ENCODE data around the gene FBXO46. TPM values are rescaled to one million over a fixed set of nuclear protein-coding genes. Genes with fewer than 3 reads are reported as not detected.

FBXO46 gene
- polyA plus RNA-seq, 2 of the 4 experiments (the other 2 are of a cell fraction), result 4.9 to 12.7 TPM

DNA sequence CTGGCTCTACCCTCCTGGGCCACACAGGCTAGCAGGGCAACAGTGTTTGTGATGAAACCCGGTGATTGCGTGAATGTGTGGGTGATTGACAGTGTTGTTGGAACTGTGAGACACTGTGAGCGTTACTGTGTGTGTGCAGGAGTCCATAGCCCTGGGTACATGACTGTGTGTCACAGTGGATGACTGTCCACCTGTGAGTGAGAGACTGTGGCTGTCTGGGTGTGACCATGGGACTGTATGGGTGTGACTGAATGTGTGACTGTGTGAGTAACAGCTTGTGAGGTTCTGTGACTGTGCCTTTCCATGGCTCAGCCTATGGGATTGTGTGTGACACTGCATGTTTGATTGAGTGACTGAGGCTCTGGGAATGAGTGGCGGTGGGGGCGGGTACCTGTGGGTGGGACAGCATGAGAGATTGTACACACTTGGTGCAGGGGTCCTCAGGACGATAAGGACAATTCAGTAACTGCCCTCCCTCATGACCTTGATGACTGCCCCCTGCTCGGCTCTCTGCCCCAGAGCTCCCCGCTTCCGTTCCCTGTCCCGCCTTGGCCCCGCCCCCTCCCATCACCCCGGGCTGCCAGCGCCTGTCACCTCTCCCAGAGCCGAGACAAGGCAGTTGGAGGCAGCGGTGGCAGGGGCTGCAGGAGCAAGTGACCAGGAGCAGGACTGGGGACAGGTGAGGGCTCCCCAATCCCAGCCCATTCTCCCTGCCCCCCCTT is 62.9 kb downstream of the FBXO46 start, which contains the start of gene GIPR:
Gene GIPR (plus strand): TSS at position 602 of the 722 bp plus-strand sequence. CDS start 1,300 bp downstream, outside the sequence.
- WGBS (ENCODE audit: missing lambda C conversion rate), result 12% methylated on average over 10 of the region's 15 CpGs
- no peak for TF ChIP-seq PHF8 (IDR thresholded peaks at IDR 0.05; ENCODE audit: borderline replicate concordance, low read depth)
- TF ChIP-seq RFX5 (IDR thresholded peaks at IDR 0.05), result no peak
- TF ChIP-seq, protein P1, sequence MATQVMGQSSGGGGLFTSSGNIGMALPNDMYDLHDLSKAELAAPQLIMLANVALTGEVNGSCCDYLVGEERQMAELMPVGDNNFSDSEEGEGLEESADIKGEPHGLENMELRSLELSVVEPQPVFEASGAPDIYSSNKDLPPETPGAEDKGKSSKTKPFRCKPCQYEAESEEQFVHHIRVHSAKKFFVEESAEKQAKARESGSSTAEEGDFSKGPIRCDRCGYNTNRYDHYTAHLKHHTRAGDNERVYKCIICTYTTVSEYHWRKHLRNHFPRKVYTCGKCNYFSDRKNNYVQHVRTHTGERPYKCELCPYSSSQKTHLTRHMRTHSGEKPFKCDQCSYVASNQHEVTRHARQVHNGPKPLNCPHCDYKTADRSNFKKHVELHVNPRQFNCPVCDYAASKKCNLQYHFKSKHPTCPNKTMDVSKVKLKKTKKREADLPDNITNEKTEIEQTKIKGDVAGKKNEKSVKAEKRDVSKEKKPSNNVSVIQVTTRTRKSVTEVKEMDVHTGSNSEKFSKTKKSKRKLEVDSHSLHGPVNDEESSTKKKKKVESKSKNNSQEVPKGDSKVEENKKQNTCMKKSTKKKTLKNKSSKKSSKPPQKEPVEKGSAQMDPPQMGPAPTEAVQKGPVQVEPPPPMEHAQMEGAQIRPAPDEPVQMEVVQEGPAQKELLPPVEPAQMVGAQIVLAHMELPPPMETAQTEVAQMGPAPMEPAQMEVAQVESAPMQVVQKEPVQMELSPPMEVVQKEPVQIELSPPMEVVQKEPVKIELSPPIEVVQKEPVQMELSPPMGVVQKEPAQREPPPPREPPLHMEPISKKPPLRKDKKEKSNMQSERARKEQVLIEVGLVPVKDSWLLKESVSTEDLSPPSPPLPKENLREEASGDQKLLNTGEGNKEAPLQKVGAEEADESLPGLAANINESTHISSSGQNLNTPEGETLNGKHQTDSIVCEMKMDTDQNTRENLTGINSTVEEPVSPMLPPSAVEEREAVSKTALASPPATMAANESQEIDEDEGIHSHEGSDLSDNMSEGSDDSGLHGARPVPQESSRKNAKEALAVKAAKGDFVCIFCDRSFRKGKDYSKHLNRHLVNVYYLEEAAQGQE (IDR thresholded peaks at IDR 0.05), result no peak
- TF ChIP-seq NR3C1 (IDR thresholded peaks at IDR 0.05), result no peak
- TF ChIP-seq NFE2L2 (conservative IDR thresholded peaks at IDR 0.05; ENCODE audit: low read length), result 0 out of 2 replicates have a peak, but pooled peaks have one; percentile 29
- TF ChIP-seq POLR2AphosphoS2 (conservative IDR thresholded peaks at IDR 0.05; ENCODE audit: low read length), result no peak
- TF ChIP-seq POLR2A (IDR thresholded peaks at IDR 0.05; ENCODE audit: low read length), result no peak
- no peak for TF ChIP-seq KDM1A (IDR thresholded peaks at IDR 0.05; ENCODE audit: low read depth)
- TF ChIP-seq MAZ (IDR thresholded peaks at IDR 0.05; ENCODE audit: borderline replicate concordance, low read depth, low read length), result no peak
- TF ChIP-seq, protein P2, sequence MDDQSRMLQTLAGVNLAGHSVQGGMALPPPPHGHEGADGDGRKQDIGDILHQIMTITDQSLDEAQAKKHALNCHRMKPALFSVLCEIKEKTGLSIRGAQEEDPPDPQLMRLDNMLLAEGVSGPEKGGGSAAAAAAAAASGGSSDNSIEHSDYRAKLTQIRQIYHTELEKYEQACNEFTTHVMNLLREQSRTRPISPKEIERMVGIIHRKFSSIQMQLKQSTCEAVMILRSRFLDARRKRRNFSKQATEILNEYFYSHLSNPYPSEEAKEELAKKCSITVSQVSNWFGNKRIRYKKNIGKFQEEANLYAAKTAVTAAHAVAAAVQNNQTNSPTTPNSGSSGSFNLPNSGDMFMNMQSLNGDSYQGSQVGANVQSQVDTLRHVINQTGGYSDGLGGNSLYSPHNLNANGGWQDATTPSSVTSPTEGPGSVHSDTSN (IDR thresholded peaks at IDR 0.05), result no peak
- TF ChIP-seq FOSL2 (IDR thresholded peaks at IDR 0.05), result no peak
- TF ChIP-seq FOSL2 (CRISPR knock-in tag; IDR thresholded peaks at IDR 0.05), result peak; percentile 53; the same call in 1 of the 2 replicates
- TF ChIP-seq EHMT2 (IDR thresholded peaks at IDR 0.05; ENCODE audit: low read depth), result no peak
- no peak for TF ChIP-seq EHF (CRISPR knock-in tag; IDR thresholded peaks at IDR 0.05)
- TF ChIP-seq KDM5A (IDR thresholded peaks at IDR 0.05), result no peak
- peak within 1 kb of the TSS; percentile 65 to 81 for H3K27ac ChIP-seq
- no peaks in the 10 kb centered on the region for H3K9me3 ChIP-seq
- DNase-seq (ENCODE audit: low read depth in 1 of 2, low spot score in 1 of 2), result peak; percentile 86 to 88
- peak within 1 kb of the TSS; percentile 100 for H3K4me2 ChIP-seq
- peak; percentile 60 to 67 for ATAC-seq
- POLR2A ChIA-PET, result no interaction called here
- CTCF ChIA-PET, result interaction anchor here (1.6 to 9.3 kb wide), 8 partner anchors 10 to 61 kb away, joined by 4 to 90 read pairs (median 8); no protein-coding TSS in a partner anchor
- H3K4me1 ChIP-seq, result peaks cover 27% of the 10 kb centered on the region
- FAIRE-seq, result no peak
- H3K4me3 ChIP-seq, result peak within 1 kb of the TSS; percentile 46

DNA sequence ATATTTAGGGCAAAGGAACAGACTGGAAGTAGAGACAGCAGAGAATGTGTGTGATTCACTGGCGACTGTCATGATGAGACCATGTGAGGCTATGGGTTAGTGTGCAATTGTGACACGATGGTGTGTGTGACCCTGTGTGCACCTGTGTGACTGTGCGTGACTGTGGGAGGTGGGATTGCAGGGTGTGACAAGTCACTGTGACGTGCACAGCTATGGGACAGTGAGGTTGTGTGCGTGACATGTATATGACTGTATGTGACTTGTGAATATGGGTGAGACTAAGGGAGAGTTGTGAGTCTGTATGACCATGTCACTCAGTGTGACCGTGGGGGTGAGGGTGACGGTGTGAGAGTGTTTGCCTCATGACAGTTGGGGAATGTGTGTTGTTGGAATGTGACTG is 66.1 kb downstream of the FBXO46 start:
- 78% methylated on average over 7 of the region's 7 CpGs for WGBS (ENCODE audit: missing lambda C conversion rate)
- Histone ChIP-seq H3K4me3 (no peak overlapping the region), H3K9me3 (no peaks in the 10 kb centered on the region), H3K27ac (no peak overlapping the region), H3K4me2 (no peak overlapping the region), H3K4me1 (peaks cover 15% of the 10 kb centered on the region)
- TF ChIP-seq POLR2A (IDR thresholded peaks at IDR 0.05; ENCODE audit: low read length) (no peak), CEBPB (IDR thresholded peaks at IDR 0.05) (no peak), CHD4 (IDR thresholded peaks at IDR 0.05; ENCODE audit: borderline replicate concordance) (no peak), FOSB (CRISPR knock-in tag; IDR thresholded peaks at IDR 0.05) (no peak), NR3C1 (IDR thresholded peaks at IDR 0.05) (no peak), HDAC2 (IDR thresholded peaks at IDR 0.05) (no peak)
- no peak for DNase-seq (ENCODE audit: low read depth in 1 of 2, low spot score in 1 of 2)
- FAIRE-seq, result no peak
- CTCF ChIA-PET, result interaction anchor here (0.6 to 4.1 kb wide), 6 partner anchors 12 to 186 kb away, joined by 3 to 23 read pairs (median 4); no protein-coding TSS in a partner anchor
- POLR2A ChIA-PET, result interaction anchor here (0.7 kb wide), 1 partner anchor 120 kb away, joined by 9 read pairs; no protein-coding TSS in a partner anchor
- no peak for ATAC-seq

DNA sequence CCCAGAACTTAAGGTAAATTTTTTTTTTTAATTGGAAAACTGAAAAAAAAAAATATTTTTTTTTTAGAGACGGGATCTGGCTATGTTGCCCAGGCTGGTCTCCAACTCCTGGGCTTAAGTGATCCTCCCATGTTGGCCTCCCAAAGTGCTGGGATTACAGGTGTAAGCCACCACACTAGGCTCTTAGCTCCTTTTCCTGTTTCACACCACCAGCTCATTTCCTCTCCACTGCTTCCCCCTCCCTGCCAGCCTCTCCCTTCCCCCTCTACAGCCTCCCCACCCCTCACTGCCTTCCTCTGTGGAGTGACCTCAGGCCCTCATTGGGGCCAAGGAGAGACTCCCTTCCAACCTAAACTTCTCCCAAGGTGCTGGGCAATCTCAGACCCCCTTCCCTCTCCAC is 66.9 kb downstream of the FBXO46 start:
- ATAC-seq, result no peak
- CTCF ChIA-PET, result interaction anchor here (1.0 to 4.1 kb wide), 3 partner anchors 17 to 30 kb away, joined by 4 to 23 read pairs (median 8); no protein-coding TSS in a partner anchor
- WGBS (ENCODE audit: missing lambda C conversion rate), result 91% methylated on average over 1 of the region's 1 CpG
- TF ChIP-seq, protein P3, sequence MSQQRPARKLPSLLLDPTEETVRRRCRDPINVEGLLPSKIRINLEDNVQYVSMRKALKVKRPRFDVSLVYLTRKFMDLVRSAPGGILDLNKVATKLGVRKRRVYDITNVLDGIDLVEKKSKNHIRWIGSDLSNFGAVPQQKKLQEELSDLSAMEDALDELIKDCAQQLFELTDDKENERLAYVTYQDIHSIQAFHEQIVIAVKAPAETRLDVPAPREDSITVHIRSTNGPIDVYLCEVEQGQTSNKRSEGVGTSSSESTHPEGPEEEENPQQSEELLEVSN (IDR thresholded peaks at IDR 0.05; ENCODE audit: borderline replicate concordance, low read depth), result no peak
- no peak for TF ChIP-seq CBX8 (IDR thresholded peaks at IDR 0.05)
- no peak for TF ChIP-seq RAD21 (conservative IDR thresholded peaks at IDR 0.05 in 1 of 2, IDR thresholded peaks at IDR 0.05 in 1 of 2)
- TF ChIP-seq NFE2L2 (conservative IDR thresholded peaks at IDR 0.05; ENCODE audit: low read length), result no peak
- TF ChIP-seq, protein P4, sequence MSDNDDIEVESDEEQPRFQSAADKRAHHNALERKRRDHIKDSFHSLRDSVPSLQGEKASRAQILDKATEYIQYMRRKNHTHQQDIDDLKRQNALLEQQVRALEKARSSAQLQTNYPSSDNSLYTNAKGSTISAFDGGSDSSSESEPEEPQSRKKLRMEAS (IDR thresholded peaks at IDR 0.05), result no peak
- no peak for TF ChIP-seq MAFK (IDR thresholded peaks at IDR 0.05; ENCODE audit: partially characterized antibody)
- no peak for TF ChIP-seq ZC3H11A (IDR thresholded peaks at IDR 0.05)
- TF ChIP-seq HOXA7 (CRISPR knock-in tag; IDR thresholded peaks at IDR 0.05), result no peak
- no peak for TF ChIP-seq HOXB13 (CRISPR knock-in tag; IDR thresholded peaks at IDR 0.05; ENCODE audit: low read depth)
- TF ChIP-seq, protein P5, sequence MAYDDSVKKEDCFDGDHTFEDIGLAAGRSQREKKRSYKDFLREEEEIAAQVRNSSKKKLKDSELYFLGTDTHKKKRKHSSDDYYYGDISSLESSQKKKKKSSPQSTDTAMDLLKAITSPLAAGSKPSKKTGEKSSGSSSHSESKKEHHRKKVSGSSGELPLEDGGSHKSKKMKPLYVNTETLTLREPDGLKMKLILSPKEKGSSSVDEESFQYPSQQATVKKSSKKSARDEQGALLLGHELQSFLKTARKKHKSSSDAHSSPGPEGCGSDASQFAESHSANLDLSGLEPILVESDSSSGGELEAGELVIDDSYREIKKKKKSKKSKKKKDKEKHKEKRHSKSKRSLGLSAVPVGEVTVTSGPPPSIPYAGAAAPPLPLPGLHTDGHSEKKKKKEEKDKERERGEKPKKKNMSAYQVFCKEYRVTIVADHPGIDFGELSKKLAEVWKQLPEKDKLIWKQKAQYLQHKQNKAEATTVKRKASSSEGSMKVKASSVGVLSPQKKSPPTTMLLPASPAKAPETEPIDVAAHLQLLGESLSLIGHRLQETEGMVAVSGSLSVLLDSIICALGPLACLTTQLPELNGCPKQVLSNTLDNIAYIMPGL (CRISPR knock-in tag; IDR thresholded peaks at IDR 0.05; ENCODE audit: borderline replicate concordance), result no peak

More for the DNA sequence above, 66.9 kb downstream of the FBXO46 start:
- FAIRE-seq, result no peak
- POLR2A ChIA-PET, result no interaction called here
- H3K4me3 ChIP-seq, result no peak overlapping the region
- peaks cover 11% of the 10 kb centered on the region for H3K4me1 ChIP-seq
- no peak overlapping the region for H3K27ac ChIP-seq
- no peak overlapping the region for H3K4me2 ChIP-seq
- no peak for DNase-seq (ENCODE audit: low read depth in 1 of 2, low spot score in 1 of 2)
- H3K9me3 ChIP-seq, result no peaks in the 10 kb centered on the region
